ENCODE data around the gene APOBR. TPM values are rescaled to one million over a fixed set of nuclear protein-coding genes. Genes with fewer than 3 reads are reported as not detected.
"Not testable (repeated sequence)": the region's sequence is repeated elsewhere in the genome, so short reads cannot be mapped to it uniquely, and the experiment has no call there.

APOBR gene
- total and polyA plus RNA-seq, 2 donors (not counting 1 experiment from before 2014, with no cell fraction given): 0.81 to 2.6 TPM

DNA sequence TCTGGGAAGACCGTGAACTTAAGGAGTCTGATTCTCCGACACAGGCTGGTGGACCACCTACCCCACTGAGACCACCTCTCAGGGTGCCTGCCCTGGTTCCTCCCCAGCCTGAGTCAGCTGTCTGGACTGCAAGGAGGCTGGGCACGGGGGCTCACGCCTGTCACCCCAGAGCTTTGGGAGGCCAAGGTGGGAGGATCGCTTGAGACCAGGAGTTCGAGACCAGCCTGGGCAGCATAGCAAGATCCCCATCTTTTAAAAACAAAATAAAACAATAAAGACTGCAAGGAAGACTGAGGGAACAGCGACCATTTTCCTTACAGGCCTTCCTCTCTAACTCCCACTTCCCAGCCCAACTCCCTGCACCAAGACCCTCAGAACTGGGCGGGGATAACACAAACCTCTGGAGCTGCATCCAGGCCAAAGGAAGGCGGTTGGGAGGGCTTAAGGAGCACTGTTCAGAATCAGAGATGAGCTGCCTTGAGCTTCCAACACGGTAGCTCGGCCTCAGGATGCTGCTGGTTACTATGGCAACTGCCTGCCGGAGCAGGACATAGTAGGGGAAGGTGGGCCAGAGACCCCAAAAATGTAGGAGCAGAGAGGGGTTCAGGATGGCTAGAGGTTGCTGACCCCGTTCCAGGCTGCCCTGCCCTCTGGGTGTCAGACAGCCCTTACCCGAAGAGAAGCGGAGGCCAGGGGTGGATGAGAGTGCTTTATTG is 4.4 kb downstream of the APOBR start:
- no peak overlapping the region for H3K27ac Mint-ChIP-seq
- H4K20me1 ChIP-seq (ENCODE audit: control insufficient read depth, insufficient read depth, low read length, poor library complexity, severe bottlenecking): no peaks in the 10 kb centered on the region
- no peak for ATAC-seq (ENCODE audit: low read depth)
- TF ChIP-seq EZH2 (IDR thresholded peaks at IDR 0.05; ENCODE audit: borderline replicate concordance, insufficient read depth, low read depth, low read length, poor library complexity, severe bottlenecking): no peak
- TF ChIP-seq, protein P1, sequence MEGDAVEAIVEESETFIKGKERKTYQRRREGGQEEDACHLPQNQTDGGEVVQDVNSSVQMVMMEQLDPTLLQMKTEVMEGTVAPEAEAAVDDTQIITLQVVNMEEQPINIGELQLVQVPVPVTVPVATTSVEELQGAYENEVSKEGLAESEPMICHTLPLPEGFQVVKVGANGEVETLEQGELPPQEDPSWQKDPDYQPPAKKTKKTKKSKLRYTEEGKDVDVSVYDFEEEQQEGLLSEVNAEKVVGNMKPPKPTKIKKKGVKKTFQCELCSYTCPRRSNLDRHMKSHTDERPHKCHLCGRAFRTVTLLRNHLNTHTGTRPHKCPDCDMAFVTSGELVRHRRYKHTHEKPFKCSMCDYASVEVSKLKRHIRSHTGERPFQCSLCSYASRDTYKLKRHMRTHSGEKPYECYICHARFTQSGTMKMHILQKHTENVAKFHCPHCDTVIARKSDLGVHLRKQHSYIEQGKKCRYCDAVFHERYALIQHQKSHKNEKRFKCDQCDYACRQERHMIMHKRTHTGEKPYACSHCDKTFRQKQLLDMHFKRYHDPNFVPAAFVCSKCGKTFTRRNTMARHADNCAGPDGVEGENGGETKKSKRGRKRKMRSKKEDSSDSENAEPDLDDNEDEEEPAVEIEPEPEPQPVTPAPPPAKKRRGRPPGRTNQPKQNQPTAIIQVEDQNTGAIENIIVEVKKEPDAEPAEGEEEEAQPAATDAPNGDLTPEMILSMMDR (IDR thresholded peaks at IDR 0.05): no peak
- no peaks in the 10 kb centered on the region for H3K79me2 ChIP-seq (ENCODE audit: control insufficient read depth, insufficient read depth, low read length)
- no peaks in the 10 kb centered on the region for H3K27me3 Mint-ChIP-seq
- 98% methylated on average over 12 of the region's 15 CpGs for WGBS (ENCODE audit: insufficient coverage)
- H3K27ac ChIP-seq (ENCODE audit: low read length in 2 of 2): no peak overlapping the region
- intact Hi-C loops (cut with micrococcal nuclease): no loop called here
- no peaks in the 10 kb centered on the region for H3K36me3 ChIP-seq (replicated peaks in 1 of 2; ENCODE audit: control extremely low read depth in 1 of 2, control insufficient read depth in 1 of 2, extremely low read depth in 1 of 2, insufficient read depth in 2 of 2, low read length in 1 of 2)
- no peaks in the 10 kb centered on the region for H3K27me3 ChIP-seq (replicated peaks in 1 of 4; ENCODE audit: control extremely low read depth in 1 of 4, control insufficient read depth in 3 of 4, insufficient read depth in 4 of 4, low read length in 3 of 4)
- ChIA-PET POLR2A (no interaction called here), CTCF (no interaction called here)
- H3K4me2 ChIP-seq (replicated peaks; ENCODE audit: low read depth, low read length, poor library complexity, severe bottlenecking): no peak overlapping the region
- no peak overlapping the region for H3K9ac ChIP-seq (ENCODE audit: low read length)
- no peak overlapping the region for H2AFZ ChIP-seq (ENCODE audit: insufficient read depth, low read depth, low read length, poor library complexity, severe bottlenecking)
- no peak overlapping the region for H3K4me3 ChIP-seq (ENCODE audit: control extremely low read depth in 1 of 5, extremely low read depth in 1 of 5, insufficient read depth in 1 of 5, low read depth in 2 of 5, low read length in 4 of 5)
- DNase-seq: no peak
- H3K9me3 Mint-ChIP-seq (ENCODE audit: insufficient read depth): no peaks in the 10 kb centered on the region
- peaks cover 32% of the 10 kb centered on the region for H3K4me1 Mint-ChIP-seq
- H3K9me3 ChIP-seq (ENCODE audit: control extremely low read depth in 1 of 3, control insufficient read depth in 2 of 3, insufficient read depth in 1 of 3, low read length in 2 of 3): no peaks in the 10 kb centered on the region
- peaks cover 9 to 24% of the 10 kb centered on the region in 2 donors for H3K4me1 ChIP-seq (ENCODE audit: control insufficient read depth in 2 of 2, insufficient read depth in 2 of 2, low read length in 2 of 2)
- H3K4me3 Mint-ChIP-seq: no peak overlapping the region

DNA sequence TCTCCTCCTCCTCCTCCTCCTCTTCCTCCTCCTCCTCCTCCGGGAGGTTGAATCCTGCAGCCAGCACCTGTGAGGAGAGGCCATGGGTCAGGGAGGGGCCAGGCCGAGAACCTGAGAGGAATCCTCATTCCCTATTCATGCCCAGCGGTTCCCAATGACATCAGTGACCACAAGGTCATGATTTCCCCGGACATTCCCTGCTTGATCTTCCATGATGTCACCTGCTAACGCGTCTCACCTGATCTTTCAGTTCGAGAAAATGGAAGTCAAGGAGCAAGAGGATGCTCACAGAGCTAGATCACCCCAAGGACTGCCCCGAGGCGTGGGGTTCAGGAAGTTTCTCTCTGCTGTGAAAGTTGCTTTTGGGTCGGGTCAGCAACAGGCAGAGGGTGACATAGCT is 5.4 kb downstream of the APOBR start:
- no peak for TF ChIP-seq EZH2 (IDR thresholded peaks at IDR 0.05; ENCODE audit: borderline replicate concordance, insufficient read depth, low read depth, low read length, poor library complexity, severe bottlenecking)
- TF ChIP-seq, protein P1 (IDR thresholded peaks at IDR 0.05): no peak
- no peak overlapping the region for H2AFZ ChIP-seq (ENCODE audit: insufficient read depth, low read depth, low read length, poor library complexity, severe bottlenecking)
- H3K4me3 ChIP-seq (ENCODE audit: control extremely low read depth in 1 of 5, extremely low read depth in 1 of 5, insufficient read depth in 1 of 5, low read depth in 2 of 5, low read length in 4 of 5): no peak overlapping the region
- H3K27me3 ChIP-seq (replicated peaks in 1 of 4; ENCODE audit: control extremely low read depth in 1 of 4, control insufficient read depth in 3 of 4, insufficient read depth in 4 of 4, low read length in 3 of 4): no peaks in the 10 kb centered on the region
- 87% methylated on average over 9 of the region's 10 CpGs for WGBS (ENCODE audit: insufficient coverage)
- Mint-ChIP-seq H3K4me3 (no peak overlapping the region), H3K4me1 (peaks cover 21% of the 10 kb centered on the region), H3K9me3 (ENCODE audit: insufficient read depth) (no peaks in the 10 kb centered on the region), H3K27me3 (no peaks in the 10 kb centered on the region), H3K27ac (peak overlapping the region; percentile 26)
- H3K27ac ChIP-seq (ENCODE audit: low read length in 2 of 2): no peak overlapping the region
- ATAC-seq (ENCODE audit: low read depth) (no peak), DNase-seq (no peak)
- intact Hi-C loops (cut with micrococcal nuclease): no loop called here
- no peaks in the 10 kb centered on the region for H4K20me1 ChIP-seq (ENCODE audit: control insufficient read depth, insufficient read depth, low read length, poor library complexity, severe bottlenecking)
- H3K9me3 ChIP-seq (ENCODE audit: control extremely low read depth in 1 of 3, control insufficient read depth in 2 of 3, insufficient read depth in 1 of 3, low read length in 2 of 3): no peaks in the 10 kb centered on the region
- H3K4me1 ChIP-seq (ENCODE audit: control insufficient read depth in 2 of 2, insufficient read depth in 2 of 2, low read length in 2 of 2): peaks cover 2 to 13% of the 10 kb centered on the region in 2 donors
- no peaks in the 10 kb centered on the region for H3K36me3 ChIP-seq (replicated peaks in 1 of 2; ENCODE audit: control extremely low read depth in 1 of 2, control insufficient read depth in 1 of 2, extremely low read depth in 1 of 2, insufficient read depth in 2 of 2, low read length in 1 of 2)
- ChIA-PET CTCF (no interaction called here), POLR2A (no interaction called here)
- no peaks in the 10 kb centered on the region for H3K79me2 ChIP-seq (ENCODE audit: control insufficient read depth, insufficient read depth, low read length)
- H3K4me2 ChIP-seq (replicated peaks; ENCODE audit: low read depth, low read length, poor library complexity, severe bottlenecking): no peak overlapping the region
- no peak overlapping the region for H3K9ac ChIP-seq (ENCODE audit: low read length)

DNA sequence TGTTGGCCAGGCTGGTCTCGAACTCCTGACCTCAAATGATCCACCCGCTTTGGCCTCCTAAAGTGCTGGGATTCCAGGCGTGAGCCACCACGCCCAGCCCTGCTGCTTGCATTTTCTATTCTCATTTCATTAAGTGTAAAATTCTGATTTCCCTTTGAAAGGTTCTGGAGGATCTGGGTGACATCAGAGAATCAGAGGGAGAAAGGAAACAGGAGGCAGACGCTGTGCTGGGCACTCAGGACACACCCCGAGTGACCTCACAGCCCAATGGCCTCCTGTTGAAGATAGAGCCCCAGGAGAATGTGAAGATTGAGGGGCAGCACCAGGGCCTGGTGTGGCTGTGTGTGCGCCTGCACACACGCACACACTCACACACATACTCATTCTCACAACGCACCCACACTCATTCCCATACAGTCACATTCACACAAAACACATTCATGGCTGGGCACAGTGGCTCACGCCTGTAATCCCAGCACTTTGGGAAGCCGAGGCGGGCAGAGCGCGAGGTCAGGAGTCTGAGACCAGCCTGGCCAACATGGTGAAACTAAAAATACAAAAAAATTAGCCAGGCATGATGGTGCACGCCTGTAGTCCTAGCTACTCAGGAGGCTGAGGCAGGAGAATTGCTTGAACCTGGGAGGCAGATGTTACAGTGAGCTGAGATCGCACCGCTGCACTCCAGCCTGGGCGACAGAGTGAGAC is 6.2 kb downstream of the APOBR start:
- CTCF ChIA-PET, H3K27ac Mint-ChIP-seq: not testable (repeated sequence)

More for the DNA sequence above, 6.2 kb downstream of the APOBR start:
- H3K27ac ChIP-seq (ENCODE audit: low read length in 2 of 2); intact Hi-C loops (cut with micrococcal nuclease); H3K36me3 ChIP-seq (replicated peaks in 1 of 2; ENCODE audit: control extremely low read depth in 1 of 2, control insufficient read depth in 1 of 2, extremely low read depth in 1 of 2, insufficient read depth in 2 of 2, low read length in 1 of 2); H3K27me3 Mint-ChIP-seq; H3K9me3 Mint-ChIP-seq (ENCODE audit: insufficient read depth); POLR2A ChIA-PET; DNase-seq; H3K9ac ChIP-seq (ENCODE audit: low read length); H3K4me3 ChIP-seq (ENCODE audit: control extremely low read depth in 1 of 5, extremely low read depth in 1 of 5, insufficient read depth in 1 of 5, low read depth in 2 of 5, low read length in 4 of 5); H3K9me3 ChIP-seq (ENCODE audit: control extremely low read depth in 1 of 3, control insufficient read depth in 2 of 3, insufficient read depth in 1 of 3, low read length in 2 of 3); H3K27me3 ChIP-seq (replicated peaks in 1 of 4; ENCODE audit: control extremely low read depth in 1 of 4, control insufficient read depth in 3 of 4, insufficient read depth in 4 of 4, low read length in 3 of 4); H3K79me2 ChIP-seq (ENCODE audit: control insufficient read depth, insufficient read depth, low read length); H4K20me1 ChIP-seq (ENCODE audit: control insufficient read depth, insufficient read depth, low read length, poor library complexity, severe bottlenecking); H3K4me3 Mint-ChIP-seq; H3K4me2 ChIP-seq (replicated peaks; ENCODE audit: low read depth, low read length, poor library complexity, severe bottlenecking); H2AFZ ChIP-seq (ENCODE audit: insufficient read depth, low read depth, low read length, poor library complexity, severe bottlenecking); H3K4me1 ChIP-seq (ENCODE audit: control insufficient read depth in 2 of 2, insufficient read depth in 2 of 2, low read length in 2 of 2): not testable (repeated sequence)
- WGBS (ENCODE audit: insufficient coverage): 82% methylated on average over 14 of the region's 18 CpGs
- peak; percentile 14 for ATAC-seq (ENCODE audit: low read depth)
- peaks cover 17% of the 10 kb centered on the region for H3K4me1 Mint-ChIP-seq

Measured in B cell (primary cell).